Keratinocyte (primary cell): Measurements from ENCODE around the gene SRPK2. TPM values are rescaled to one million over a fixed set of nuclear protein-coding genes. Genes with fewer than 3 reads are reported as not detected.

Source experiments
- DNase-seq: peaks from one replicate; pipeline ENCODE4 v3.0.0-alpha.2; 2011; ENCODE audit warnings: low read depth, missing footprints, low spot score
- FAIRE-seq: peaks from 2 replicates; lab custom pipeline; 2011; peaks lifted over from hg19 to GRCh38; lab: Jason Lieb, UNC
- H2AFZ ChIP-seq: 2 replicates; pipeline ENCODE4 v1.6.0; 2012; ENCODE audit warnings: low read length, control low read depth, inconsistent platforms; ENCODE audit not compliant: control insufficient read depth
- H3K27ac ChIP-seq: 2 replicates; pipeline ENCODE4 v1.5.1; 2011; ENCODE audit warnings: low read length; ENCODE audit not compliant: control insufficient read depth, insufficient read depth
- H3K27me3 ChIP-seq: 3 replicates; pipeline ENCODE4 v1.6.0; 2011; ENCODE audit warnings: low read length; ENCODE audit not compliant: control insufficient read depth, insufficient read depth; ENCODE audit errors: extremely low read depth
- H3K36me3 ChIP-seq, 2 experiments: 2 replicates in 1 of 2; 3 replicates in 1 of 2; pipeline ENCODE4 v1.5.1; 2011; ENCODE audit warnings: low read length in 2 of 2, mild to moderate bottlenecking in 1 of 2; ENCODE audit not compliant: control insufficient read depth in 2 of 2, insufficient read depth in 2 of 2; ENCODE audit errors: extremely low read depth in 1 of 2
- H3K4me1 ChIP-seq: 3 replicates; pipeline ENCODE4 v1.5.1; 2011; ENCODE audit warnings: low read length; ENCODE audit not compliant: control insufficient read depth, insufficient read depth; ENCODE audit errors: extremely low read depth
- H3K4me2 ChIP-seq: 3 replicates; pipeline ENCODE4 v1.6.0; 2011; ENCODE audit warnings: low read depth, low read length; ENCODE audit not compliant: control insufficient read depth, insufficient read depth; ENCODE audit errors: extremely low read depth
- H3K4me3 ChIP-seq, 3 experiments: fragments of 200-600 bp in 1 of 3; sonication (generic) in 1 of 3; 2 replicates in 2 of 3; 3 replicates in 1 of 3; pipeline ENCODE4 v1.5.1; 2011 to 2016; ENCODE audit warnings: low read length in 3 of 3, mild to moderate bottlenecking in 3 of 3, control low read depth in 2 of 3, inconsistent platforms in 1 of 3, low read depth in 1 of 3, mixed read lengths in 1 of 3, mixed run types in 1 of 3, moderate library complexity in 1 of 3; ENCODE audit not compliant: control insufficient read depth in 2 of 3, insufficient read depth in 2 of 3; ENCODE audit errors: extremely low read depth in 1 of 3
- H3K79me2 ChIP-seq: 2 replicates; pipeline ENCODE4 v1.6.0; 2012; ENCODE audit warnings: low read length; ENCODE audit not compliant: control insufficient read depth, insufficient read depth
- H3K9ac ChIP-seq: 3 replicates; pipeline ENCODE4 v1.6.0; 2011; ENCODE audit warnings: low read length; ENCODE audit not compliant: control insufficient read depth, insufficient read depth; ENCODE audit errors: extremely low read depth
- H3K9me1 ChIP-seq: 3 replicates; pipeline ENCODE4 v1.6.0; 2011; ENCODE audit warnings: low read length; ENCODE audit not compliant: control insufficient read depth, insufficient read depth; ENCODE audit errors: extremely low read depth
- H3K9me3 ChIP-seq: 2 replicates; pipeline ENCODE4 v1.5.1; 2012; ENCODE audit warnings: low read depth, low read length; ENCODE audit not compliant: control insufficient read depth
- H4K20me1 ChIP-seq: 3 replicates; pipeline ENCODE4 v1.6.0; 2011; ENCODE audit warnings: low read length; ENCODE audit not compliant: control insufficient read depth, insufficient read depth; ENCODE audit errors: extremely low read depth
- EZH2 ChIP-seq: IDR thresholded peaks from one replicate; pipeline ENCODE4 v1.6.1; 2012; ENCODE audit warnings: inconsistent platforms, mild to moderate bottlenecking, low read length, moderate library complexity
- dilution Hi-C: fragments of 300-500 bp; cut with MboI; formaldehyde crosslinking; loops from one replicate; pipeline ENCODE4 v1.7.0; 2020; ENCODE audit warnings: low sequenced_read_pairs; ENCODE audit not compliant: extremely low pct_ligation_motif_present
- polyA plus RNA-seq, 5 experiments: library from polyadenylated mRNA; depleted of rRNA in 3 of 5; stranded (reverse) in 3 of 5; stranded (forward) in 1 of 5; unstranded in 1 of 5; fragments of >200 nt; gene quantifications; 1 replicate in 1 of 5; 2 replicates in 3 of 5; 3 replicates in 1 of 5; pipeline versions ENCODE4 v1.2.1 to v1.2.3, GENCODE V29; 2011 to 2012; ENCODE audit warnings: missing spikeins in 2 of 5, low read depth in 1 of 5, low replicate concordance in 1 of 5
- TF ChIP-seq, protein P1 (sequence below), 3 experiments: IDR thresholded peaks in 1 of 3; conservative IDR thresholded peaks in 1 of 3; optimal IDR thresholded peaks in 1 of 3; 2 replicates in 2 of 3; 3 replicates in 1 of 3; pipeline versions ENCODE3 to v1.5.1; 2011; ENCODE audit warnings: low read length in 3 of 3, mild to moderate bottlenecking in 3 of 3, moderate library complexity in 2 of 3, control low read depth in 1 of 3, inconsistent platforms in 1 of 3; ENCODE audit not compliant: insufficient read depth in 2 of 3; ENCODE audit errors: extremely low read depth in 1 of 3

Gene SRPK2
- polyA plus RNA-seq, 1 donor (not counting 4 experiments of a cell fraction or from before 2014, with no cell fraction given): 40.2 TPM

DNA sequence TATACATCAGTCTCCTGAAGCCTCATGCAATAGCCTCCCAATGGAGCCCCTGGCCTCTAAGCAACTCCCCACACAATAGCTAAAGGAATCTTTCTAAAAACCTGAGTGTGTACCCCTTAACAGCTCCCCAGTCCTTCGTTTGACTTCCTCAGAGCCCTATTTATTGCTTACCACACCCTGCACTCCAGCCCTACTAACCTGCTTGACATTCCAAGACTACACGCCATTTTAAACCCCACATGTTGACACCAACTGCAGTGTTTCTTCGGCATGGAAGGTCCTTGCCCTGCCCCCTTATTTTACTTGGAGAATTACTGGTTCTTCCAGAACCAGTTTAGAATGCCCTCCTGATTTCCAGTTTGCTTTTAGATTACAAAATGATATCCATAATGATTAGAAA is 10.8 kb downstream of the SRPK2 start:
- Histone ChIP-seq H3K27me3 (no peaks in the 10 kb centered on the region), H3K4me1 (no peaks in the 10 kb centered on the region), H3K36me3 (no peaks in the 10 kb centered on the region), H3K27ac (no peak overlapping the region), H3K9me1 (no peaks in the 10 kb centered on the region), H3K4me3 (no peak overlapping the region), H4K20me1 (no peaks in the 10 kb centered on the region), H3K9me3 (no peaks in the 10 kb centered on the region), H3K4me2 (no peak overlapping the region), H3K79me2 (peaks cover 84% of the 10 kb centered on the region), H2AFZ (no peak overlapping the region), H3K9ac (no peak overlapping the region)
- dilution Hi-C loops: no loop called here
- DNase-seq (no peak), FAIRE-seq (no peak)
- TF ChIP-seq, protein P1, sequence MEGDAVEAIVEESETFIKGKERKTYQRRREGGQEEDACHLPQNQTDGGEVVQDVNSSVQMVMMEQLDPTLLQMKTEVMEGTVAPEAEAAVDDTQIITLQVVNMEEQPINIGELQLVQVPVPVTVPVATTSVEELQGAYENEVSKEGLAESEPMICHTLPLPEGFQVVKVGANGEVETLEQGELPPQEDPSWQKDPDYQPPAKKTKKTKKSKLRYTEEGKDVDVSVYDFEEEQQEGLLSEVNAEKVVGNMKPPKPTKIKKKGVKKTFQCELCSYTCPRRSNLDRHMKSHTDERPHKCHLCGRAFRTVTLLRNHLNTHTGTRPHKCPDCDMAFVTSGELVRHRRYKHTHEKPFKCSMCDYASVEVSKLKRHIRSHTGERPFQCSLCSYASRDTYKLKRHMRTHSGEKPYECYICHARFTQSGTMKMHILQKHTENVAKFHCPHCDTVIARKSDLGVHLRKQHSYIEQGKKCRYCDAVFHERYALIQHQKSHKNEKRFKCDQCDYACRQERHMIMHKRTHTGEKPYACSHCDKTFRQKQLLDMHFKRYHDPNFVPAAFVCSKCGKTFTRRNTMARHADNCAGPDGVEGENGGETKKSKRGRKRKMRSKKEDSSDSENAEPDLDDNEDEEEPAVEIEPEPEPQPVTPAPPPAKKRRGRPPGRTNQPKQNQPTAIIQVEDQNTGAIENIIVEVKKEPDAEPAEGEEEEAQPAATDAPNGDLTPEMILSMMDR (optimal IDR thresholded peaks at IDR 0.05 in 1 of 3, IDR thresholded peaks at IDR 0.05 in 1 of 3, conservative IDR thresholded peaks at IDR 0.05 in 1 of 3; ENCODE audit: extremely low read depth in 1 of 3, insufficient read depth in 2 of 3, low read length in 3 of 3): no peak
- TF ChIP-seq EZH2: no peak

DNA sequence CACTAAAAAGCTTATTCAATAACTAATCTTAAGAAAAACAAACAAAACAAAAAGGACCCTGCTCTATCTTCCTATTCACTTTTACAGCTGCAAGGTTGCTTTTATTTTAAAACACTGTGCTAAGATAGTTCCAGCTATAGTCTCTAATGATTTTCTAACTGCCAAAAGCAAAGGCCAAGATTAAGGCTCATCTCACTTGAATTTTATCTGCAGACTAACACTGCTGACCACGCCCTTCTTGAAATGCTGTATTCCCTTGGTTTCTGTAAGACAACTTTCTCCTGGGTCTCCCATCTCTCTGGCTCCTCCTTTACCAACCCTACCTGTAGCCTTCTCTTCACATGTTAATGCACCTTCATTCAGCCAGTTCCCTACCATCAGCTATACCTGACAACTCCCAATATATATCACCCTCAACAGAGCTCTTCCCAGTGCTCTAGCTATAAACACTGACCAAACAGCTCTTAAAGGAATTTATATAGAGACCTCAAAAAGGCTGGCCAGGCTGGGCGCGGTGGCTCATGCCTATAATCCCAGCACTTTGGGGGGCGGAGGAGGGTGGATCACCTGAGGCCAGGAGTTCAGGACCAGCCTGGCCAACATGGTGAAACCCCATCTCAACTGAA is 11.7 kb downstream of the SRPK2 start:
- Histone ChIP-seq H3K4me1 (no peaks in the 10 kb centered on the region), H3K9me3 (no peaks in the 10 kb centered on the region), H3K4me3 (no peak overlapping the region), H2AFZ (no peak overlapping the region), H3K9me1 (no peaks in the 10 kb centered on the region), H3K4me2 (no peak overlapping the region), H3K9ac (no peak overlapping the region), H3K36me3 (no peaks in the 10 kb centered on the region), H3K27me3 (no peaks in the 10 kb centered on the region), H3K79me2 (peaks cover 84% of the 10 kb centered on the region), H4K20me1 (no peaks in the 10 kb centered on the region), H3K27ac (no peak overlapping the region)
- no peak for TF ChIP-seq EZH2
- TF ChIP-seq, protein P1 (optimal IDR thresholded peaks at IDR 0.05 in 1 of 3, IDR thresholded peaks at IDR 0.05 in 1 of 3, conservative IDR thresholded peaks at IDR 0.05 in 1 of 3; ENCODE audit: extremely low read depth in 1 of 3, insufficient read depth in 2 of 3, low read length in 3 of 3): no peak
- FAIRE-seq: no peak
- DNase-seq: no peak
- dilution Hi-C loops: no loop called here
